Embryonic facial prominence (tissue), 1 donor: Measurements from ENCODE around the gene RXRA.
"Not testable (repeated sequence)": the region's sequence is repeated elsewhere in the genome, so short reads cannot be mapped to it uniquely, and the experiment has no call there.

ENCODE experiments used
- DNase-seq: peaks from one replicate; pipeline ENCODE4 v3.0.0-alpha.2; 2016; ENCODE audit errors: extremely low spot score

Gene RXRA

GRCh38 chr9:134308639-134309220, 17.5 kb upstream of the RXRA start:
- not testable (repeated sequence) for DNase-seq

GRCh38 chr9:134313470-134313869, 12.8 kb upstream of the RXRA start:
- no peak for DNase-seq

- no peak for DNase-seq
These were observed 12.0 kb upstream of the RXRA start for GRCh38 chr9:134314039-134314949.

GRCh38 chr9:134314950-134315715, 11.1 kb upstream of the RXRA start:
- no peak for DNase-seq

- no peak for DNase-seq
These were observed 10.4 kb upstream of the RXRA start for GRCh38 chr9:134315716-134316448.

- DNase-seq, result no peak
These were observed 9.7 kb upstream of the RXRA start for GRCh38 chr9:134316449-134317160.

- no peak for DNase-seq
These were observed 8.9 kb upstream of the RXRA start for GRCh38 chr9:134317400-134317789.

- no peak for DNase-seq
These were observed 8.4 kb upstream of the RXRA start for GRCh38 chr9:134317790-134318414.

GRCh38 chr9:134318481-134318891, 7.8 kb upstream of the RXRA start:
- no peak for DNase-seq

GRCh38 chr9:134318941-134319305, 7.3 kb upstream of the RXRA start:
- no peak for DNase-seq

- no peak for DNase-seq
These were observed 6.7 kb upstream of the RXRA start for GRCh38 chr9:134319306-134320125.

- no peak for DNase-seq
These were observed 6.0 kb upstream of the RXRA start for GRCh38 chr9:134320126-134320867.

GRCh38 chr9:134320868-134321471, 5.3 kb upstream of the RXRA start:
- no peak for DNase-seq

GRCh38 chr9:134321531-134321930, 4.7 kb upstream of the RXRA start:
- DNase-seq, result no peak

GRCh38 chr9:134321946-134322741, 4.1 kb upstream of the RXRA start:
- DNase-seq, result no peak

- no peak for DNase-seq
These were observed 3.4 kb upstream of the RXRA start for GRCh38 chr9:134322781-134323241.

- DNase-seq, result no peak
These were observed 2.4 kb upstream of the RXRA start for GRCh38 chr9:134323741-134324358.
